Smooth muscle cell of the pulmonary artery (primary cell): ENCODE measurements around the gene MOV10. TPM values are rescaled to one million over a fixed set of nuclear protein-coding genes. Genes with fewer than 3 reads are reported as not detected.

Experiments used
- total RNA-seq: library from RNA; depleted of rRNA; stranded (reverse); fragments of >200 nt; gene quantifications from 2 replicates; pipeline ENCODE4 v1.2.3, GENCODE V29; 2014

MOV10 gene, protein sequence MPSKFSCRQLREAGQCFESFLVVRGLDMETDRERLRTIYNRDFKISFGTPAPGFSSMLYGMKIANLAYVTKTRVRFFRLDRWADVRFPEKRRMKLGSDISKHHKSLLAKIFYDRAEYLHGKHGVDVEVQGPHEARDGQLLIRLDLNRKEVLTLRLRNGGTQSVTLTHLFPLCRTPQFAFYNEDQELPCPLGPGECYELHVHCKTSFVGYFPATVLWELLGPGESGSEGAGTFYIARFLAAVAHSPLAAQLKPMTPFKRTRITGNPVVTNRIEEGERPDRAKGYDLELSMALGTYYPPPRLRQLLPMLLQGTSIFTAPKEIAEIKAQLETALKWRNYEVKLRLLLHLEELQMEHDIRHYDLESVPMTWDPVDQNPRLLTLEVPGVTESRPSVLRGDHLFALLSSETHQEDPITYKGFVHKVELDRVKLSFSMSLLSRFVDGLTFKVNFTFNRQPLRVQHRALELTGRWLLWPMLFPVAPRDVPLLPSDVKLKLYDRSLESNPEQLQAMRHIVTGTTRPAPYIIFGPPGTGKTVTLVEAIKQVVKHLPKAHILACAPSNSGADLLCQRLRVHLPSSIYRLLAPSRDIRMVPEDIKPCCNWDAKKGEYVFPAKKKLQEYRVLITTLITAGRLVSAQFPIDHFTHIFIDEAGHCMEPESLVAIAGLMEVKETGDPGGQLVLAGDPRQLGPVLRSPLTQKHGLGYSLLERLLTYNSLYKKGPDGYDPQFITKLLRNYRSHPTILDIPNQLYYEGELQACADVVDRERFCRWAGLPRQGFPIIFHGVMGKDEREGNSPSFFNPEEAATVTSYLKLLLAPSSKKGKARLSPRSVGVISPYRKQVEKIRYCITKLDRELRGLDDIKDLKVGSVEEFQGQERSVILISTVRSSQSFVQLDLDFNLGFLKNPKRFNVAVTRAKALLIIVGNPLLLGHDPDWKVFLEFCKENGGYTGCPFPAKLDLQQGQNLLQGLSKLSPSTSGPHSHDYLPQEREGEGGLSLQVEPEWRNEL
- total RNA-seq: 41.5 and 44.5 TPM in 2 replicates

DNA sequence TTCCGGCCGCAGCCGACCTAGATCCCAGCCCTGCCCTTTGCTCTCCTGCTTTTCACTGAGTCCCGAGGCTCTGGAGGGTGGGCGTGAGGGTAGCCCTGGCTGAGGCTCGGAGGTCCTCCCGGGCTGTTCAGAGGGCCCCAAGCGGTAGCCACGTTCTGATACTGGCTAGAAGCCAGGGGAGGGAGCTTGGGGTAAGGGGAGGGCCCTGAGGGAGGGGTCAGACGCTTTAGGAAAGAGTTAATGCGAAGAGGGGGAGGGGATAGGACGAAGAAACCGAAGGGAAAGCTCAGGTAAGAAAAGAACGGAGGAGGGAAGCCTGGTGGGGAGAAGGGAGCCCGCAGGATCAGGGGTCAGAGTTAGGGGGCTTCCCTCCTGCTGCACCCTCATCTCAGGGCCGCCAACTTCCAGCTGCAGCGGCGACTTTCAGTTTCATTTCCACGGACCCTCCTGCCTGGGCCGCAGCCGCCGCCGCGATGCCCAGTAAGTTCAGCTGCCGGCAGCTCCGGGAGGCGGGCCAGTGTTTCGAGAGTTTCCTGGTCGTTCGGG is at the start of gene MOV10:
MOV10 (plus strand) TSS at position 220 of the 546 bp plus-strand sequence; CDS start at position 474, 254 bp downstream.

DNA sequence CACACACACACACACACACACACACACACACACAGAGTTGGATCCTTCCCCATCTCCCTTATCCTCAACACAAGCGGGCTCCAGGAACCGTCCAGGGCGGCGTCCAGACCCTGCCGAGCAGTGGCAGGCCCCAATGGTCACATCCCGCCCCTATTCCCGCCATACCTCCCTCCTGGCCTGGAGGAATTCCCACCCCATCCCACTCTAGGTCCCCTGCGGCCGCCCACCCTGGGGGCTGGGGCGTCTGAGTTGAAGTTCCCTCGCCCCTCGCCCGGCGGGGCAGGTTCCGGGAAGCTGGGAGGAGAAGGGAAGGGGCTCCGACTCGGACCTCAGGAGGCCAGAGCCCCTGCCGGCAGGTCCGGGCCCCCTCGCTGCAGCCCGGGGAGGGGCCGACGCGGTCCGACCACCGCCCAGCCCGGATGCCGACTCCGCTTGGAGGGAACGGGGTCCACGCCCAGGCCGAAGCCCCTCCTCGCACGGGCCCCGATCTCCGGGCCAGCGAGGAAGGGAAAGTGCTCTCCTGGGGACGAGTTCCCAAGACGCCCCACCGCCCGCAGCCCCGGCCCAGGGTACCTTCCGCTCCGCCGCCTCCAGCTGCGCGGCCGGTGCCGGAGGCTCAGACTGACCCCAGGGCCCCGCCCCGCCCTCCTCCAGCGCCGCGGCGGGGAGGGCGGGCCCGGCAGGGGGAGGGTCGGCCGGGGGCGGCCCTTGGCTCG is 32.2 kb downstream of the MOV10 start, which contains the start of gene RHOC:
RHOC (minus strand) TSS at position 623 of the 716 bp plus-strand sequence. CDS start 3,328 bp downstream, outside the sequence.

DNA sequence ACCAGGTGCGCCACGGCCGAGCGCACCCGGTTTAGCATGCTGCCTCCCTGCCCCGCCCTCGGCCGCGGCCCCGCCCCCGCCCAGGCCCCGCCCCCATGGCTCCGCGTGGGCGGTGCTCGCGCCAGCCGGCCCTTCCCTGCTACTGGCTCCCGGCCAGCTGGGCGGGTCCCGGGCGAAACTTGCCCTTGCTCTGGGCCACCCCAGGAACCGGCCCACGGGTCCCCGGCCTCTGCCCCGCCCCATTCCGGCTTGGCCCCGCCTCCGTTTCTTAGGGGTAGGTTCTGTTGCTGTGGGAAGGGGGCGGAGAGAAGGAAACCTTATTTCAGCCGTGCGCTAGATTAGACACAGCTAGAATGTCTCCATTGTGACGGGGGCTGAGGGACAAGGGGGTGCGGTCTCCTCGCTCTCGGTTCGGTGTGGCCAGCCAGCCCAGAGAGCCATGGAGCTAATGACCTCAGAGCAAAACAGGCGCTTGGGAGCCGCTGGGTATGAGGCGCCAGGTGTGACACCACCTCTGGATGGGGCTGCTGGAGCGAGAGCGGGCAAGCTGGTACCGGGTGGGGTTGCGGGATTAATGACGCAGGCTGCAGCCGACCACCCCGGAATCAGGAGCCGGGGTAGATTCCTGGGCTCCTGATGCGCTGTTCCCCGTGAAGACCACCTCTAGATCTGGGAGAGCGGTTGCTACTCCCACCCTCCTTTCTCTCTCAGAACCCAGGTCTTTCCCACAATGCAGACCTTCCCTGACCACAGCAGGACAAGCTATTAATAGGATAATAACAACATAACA is 41.0 kb downstream of the MOV10 start, which contains the start of gene PPM1J:
PPM1J (minus strand) TSS at position 69 of the 790 bp plus-strand sequence; CDS start at position 38, 31 bp downstream.

Other genes starting within 250 kb of the MOV10 start
- 4.7 and 6.1 TPM in 2 replicates for gene WNT2B, start 165.7 kb upstream of the MOV10 start, total RNA-seq
- gene ST7L, start 55.5 kb upstream of the MOV10 start, total RNA-seq: 14.5 and 16.7 TPM in 2 replicates
- gene CAPZA1, start 54.8 kb upstream of the MOV10 start, total RNA-seq: 136 and 173 TPM in 2 replicates
- 360 and 387 TPM in 2 replicates for gene RHOC, start 32.5 kb downstream of the MOV10 start, total RNA-seq
- 1.0 and 1.5 TPM in 2 replicates for gene PPM1J, start 40.7 kb downstream of the MOV10 start, total RNA-seq